22Rv1 (cell line): Measurements from ENCODE around the gene CASP3.

Experiments
- CTCF ChIP-seq: fragments of 450-650 bp; IDR thresholded peaks from 2 replicates; pipeline ENCODE4 v1.5.1; 2017; ENCODE audit warnings: mild to moderate bottlenecking
- ZFX ChIP-seq: fragments of 450-650 bp; IDR thresholded peaks from 2 replicates; pipeline ENCODE4 v1.6.1; 2017; ENCODE audit warnings: antibody characterized with exemption, borderline replicate concordance

GRCh38 chr4:184688005-184688404, 38.8 kb upstream of the CASP3 start:
- TF ChIP-seq CTCF (no peak), ZFX (no peak)
